ENCODE measurements around the gene NOP14.

NOP14 gene

GRCh38 chr4:2950221-2950989 lies 12.8 kb downstream of the NOP14 start:
- Histone ChIP-seq H3K4me2 (ENCODE audit: insufficient read depth, low read length) (no peak overlapping the region), H4K20me1 (ENCODE audit: insufficient read depth, low read length) (peaks cover 60% of the 10 kb centered on the region), H3K36me3 (ENCODE audit: insufficient read depth, low read length) (peaks cover 94% of the 10 kb centered on the region), H3K79me2 (ENCODE audit: insufficient read depth, low read length) (peaks cover 13% of the 10 kb centered on the region; the same call in 1 of the 2 replicates), H3K27me3 (ENCODE audit: insufficient read depth, low read length, poor library complexity) (no peaks in the 10 kb centered on the region), H3K4me1 (ENCODE audit: insufficient read depth, low read length) (no peaks in the 10 kb centered on the region), H3K9ac (ENCODE audit: low read depth, low read length) (no peak overlapping the region), H3K4me3 (ENCODE audit: low read depth in 1 of 2, low read length in 2 of 2) (no peak overlapping the region), H3K9me3 (ENCODE audit: insufficient read depth, low read length, severe bottlenecking) (no peaks in the 10 kb centered on the region), H2AFZ (ENCODE audit: low read depth, low read length) (no peak overlapping the region), H3K27ac (ENCODE audit: low read length) (no peak overlapping the region)
- no peak for TF ChIP-seq EZH2 (IDR thresholded peaks at IDR 0.05; ENCODE audit: borderline replicate concordance, low read depth, low read length, severe bottlenecking)
- TF ChIP-seq CTCF (IDR thresholded peaks at IDR 0.05; ENCODE audit: borderline replicate concordance, extremely low read depth, low read length, poor library complexity, severe bottlenecking), result no peak
- DNase-seq, result no peak
- no peak for ATAC-seq (ENCODE audit: insufficient read depth, low read depth)

- TF ChIP-seq EZH2 (IDR thresholded peaks at IDR 0.05; ENCODE audit: borderline replicate concordance, low read depth, low read length, severe bottlenecking) (no peak), CTCF (IDR thresholded peaks at IDR 0.05; ENCODE audit: borderline replicate concordance, extremely low read depth, low read length, poor library complexity, severe bottlenecking) (no peak)
- no peaks in the 10 kb centered on the region for H3K4me1 ChIP-seq (ENCODE audit: insufficient read depth, low read length)
- peaks cover 61% of the 10 kb centered on the region for H4K20me1 ChIP-seq (ENCODE audit: insufficient read depth, low read length)
- H3K9ac ChIP-seq (ENCODE audit: low read depth, low read length), result no peak overlapping the region
- no peak overlapping the region for H2AFZ ChIP-seq (ENCODE audit: low read depth, low read length)
- no peak overlapping the region for H3K4me3 ChIP-seq (ENCODE audit: low read depth in 1 of 2, low read length in 2 of 2)
- peaks cover 97% of the 10 kb centered on the region for H3K36me3 ChIP-seq (ENCODE audit: insufficient read depth, low read length)
- no peak for DNase-seq
- no peaks in the 10 kb centered on the region for H3K27me3 ChIP-seq (ENCODE audit: insufficient read depth, low read length, poor library complexity)
- no peak overlapping the region for H3K27ac ChIP-seq (ENCODE audit: low read length)
- H3K4me2 ChIP-seq (ENCODE audit: insufficient read depth, low read length), result no peak overlapping the region
- peaks cover 13% of the 10 kb centered on the region; the same call in 1 of the 2 replicates for H3K79me2 ChIP-seq (ENCODE audit: insufficient read depth, low read length)
- no peaks in the 10 kb centered on the region for H3K9me3 ChIP-seq (ENCODE audit: insufficient read depth, low read length, severe bottlenecking)
- no peak for ATAC-seq (ENCODE audit: insufficient read depth, low read depth)
Measured at GRCh38 chr4:2949782-2950125, 13.5 kb downstream of the NOP14 start.

GRCh38 chr4:2948895-2949781 lies 14.1 kb downstream of the NOP14 start:
- no peaks in the 10 kb centered on the region for H3K4me1 ChIP-seq (ENCODE audit: insufficient read depth, low read length)
- DNase-seq (no peak), ATAC-seq (ENCODE audit: insufficient read depth, low read depth) (peak; percentile 62; the same call in 2 of the 3 replicates)
- H3K27ac ChIP-seq (ENCODE audit: low read length), result no peak overlapping the region
- H4K20me1 ChIP-seq (ENCODE audit: insufficient read depth, low read length), result peaks cover 54% of the 10 kb centered on the region
- TF ChIP-seq EZH2 (IDR thresholded peaks at IDR 0.05; ENCODE audit: borderline replicate concordance, low read depth, low read length, severe bottlenecking) (no peak), CTCF (IDR thresholded peaks at IDR 0.05; ENCODE audit: borderline replicate concordance, extremely low read depth, low read length, poor library complexity, severe bottlenecking) (peak; percentile 57)
- peaks cover 13% of the 10 kb centered on the region; the same call in 1 of the 2 replicates for H3K79me2 ChIP-seq (ENCODE audit: insufficient read depth, low read length)
- peaks cover 96% of the 10 kb centered on the region for H3K36me3 ChIP-seq (ENCODE audit: insufficient read depth, low read length)
- no peak overlapping the region for H2AFZ ChIP-seq (ENCODE audit: low read depth, low read length)
- no peak overlapping the region for H3K4me2 ChIP-seq (ENCODE audit: insufficient read depth, low read length)
- H3K27me3 ChIP-seq (ENCODE audit: insufficient read depth, low read length, poor library complexity), result no peaks in the 10 kb centered on the region
- no peak overlapping the region for H3K9ac ChIP-seq (ENCODE audit: low read depth, low read length)
- no peaks in the 10 kb centered on the region for H3K9me3 ChIP-seq (ENCODE audit: insufficient read depth, low read length, severe bottlenecking)
- no peak overlapping the region for H3K4me3 ChIP-seq (ENCODE audit: low read depth in 1 of 2, low read length in 2 of 2)
